ENCODE data around the gene AGO1. TPM values are rescaled to one million over a fixed set of nuclear protein-coding genes. Genes with fewer than 3 reads are reported as not detected.

The AGO1 gene
- total RNA-seq, 2 donors from 2014 or later = 31.8 to 52.0 TPM

- intact Hi-C loops (cut with DNase I) = no loop called here
- DNase-seq (ENCODE audit: low spot score) = no peak
- H3K4me3 ChIP-seq = no peak overlapping the region
- H3K36me3 ChIP-seq = no peaks in the 10 kb centered on the region
- WGBS = 33% methylated on average over 1 of the region's 1 CpG
- no peaks in the 10 kb centered on the region for H3K27me3 ChIP-seq (replicated peaks; ENCODE audit: insufficient read depth)
- no peaks in the 10 kb centered on the region for H3K9me3 ChIP-seq
- no peak for TF ChIP-seq POLR2A (IDR thresholded peaks at IDR 0.05)
- TF ChIP-seq CTCF (IDR thresholded peaks at IDR 0.05) = no peak
- TF ChIP-seq POLR2AphosphoS5 (IDR thresholded peaks at IDR 0.05) = no peak
- no peak overlapping the region for H3K27ac ChIP-seq
- peaks cover 5% of the 10 kb centered on the region for H3K4me1 ChIP-seq (replicated peaks)
Measured at GRCh38 chr1:35856964-35857363, 26.0 kb upstream of the AGO1 start.

- H3K36me3 ChIP-seq = no peaks in the 10 kb centered on the region
- peaks cover 5% of the 10 kb centered on the region for H3K4me1 ChIP-seq (replicated peaks)
- H3K27ac ChIP-seq = no peak overlapping the region
- TF ChIP-seq POLR2A (IDR thresholded peaks at IDR 0.05) = no peak
- peak in 1 of 4 experiments; percentile 22 for TF ChIP-seq CTCF (IDR thresholded peaks at IDR 0.05)
- TF ChIP-seq POLR2AphosphoS5 (IDR thresholded peaks at IDR 0.05) = no peak
- intact Hi-C loops (cut with DNase I) = no loop called here
- no peak overlapping the region for H3K4me3 ChIP-seq
- no peak for DNase-seq (ENCODE audit: low spot score)
- no peaks in the 10 kb centered on the region for H3K27me3 ChIP-seq (replicated peaks; ENCODE audit: insufficient read depth)
- no peaks in the 10 kb centered on the region for H3K9me3 ChIP-seq
Measured at GRCh38 chr1:35857830-35858229, 25.2 kb upstream of the AGO1 start.

- 81% methylated on average over 3 of the region's 3 CpGs for WGBS
- H3K27me3 ChIP-seq (replicated peaks; ENCODE audit: insufficient read depth) = no peaks in the 10 kb centered on the region
- H3K27ac ChIP-seq = no peak overlapping the region
- no peak for DNase-seq (ENCODE audit: low spot score)
- H3K9me3 ChIP-seq = no peaks in the 10 kb centered on the region
- TF ChIP-seq POLR2AphosphoS5 (IDR thresholded peaks at IDR 0.05) (no peak), POLR2A (IDR thresholded peaks at IDR 0.05) (no peak), CTCF (IDR thresholded peaks at IDR 0.05) (no peak)
- no peaks in the 10 kb centered on the region for H3K4me1 ChIP-seq (replicated peaks)
- intact Hi-C loops (cut with DNase I) = no loop called here
- H3K36me3 ChIP-seq = no peaks in the 10 kb centered on the region
- H3K4me3 ChIP-seq = no peak overlapping the region
Measured at GRCh38 chr1:35860696-35861095, 22.3 kb upstream of the AGO1 start.

GRCh38 chr1:35863136-35863535 is 19.9 kb upstream of the AGO1 start:
- intact Hi-C loops (cut with DNase I) = no loop called here
- Histone ChIP-seq H3K4me1 (replicated peaks) (no peaks in the 10 kb centered on the region), H3K36me3 (no peaks in the 10 kb centered on the region), H3K27ac (no peak overlapping the region), H3K9me3 (no peaks in the 10 kb centered on the region), H3K4me3 (no peak overlapping the region), H3K27me3 (replicated peaks; ENCODE audit: insufficient read depth) (no peaks in the 10 kb centered on the region)
- TF ChIP-seq POLR2AphosphoS5 (IDR thresholded peaks at IDR 0.05) = no peak
- TF ChIP-seq POLR2A (IDR thresholded peaks at IDR 0.05) = no peak
- no peak for TF ChIP-seq CTCF (IDR thresholded peaks at IDR 0.05)
- WGBS = 100% methylated on average over 1 of the region's 1 CpG
- no peak for DNase-seq (ENCODE audit: low spot score)

- no peaks in the 10 kb centered on the region for H3K4me1 ChIP-seq (replicated peaks)
- intact Hi-C loops (cut with DNase I) = no loop called here
- no peaks in the 10 kb centered on the region for H3K36me3 ChIP-seq
- H3K9me3 ChIP-seq = no peaks in the 10 kb centered on the region
- TF ChIP-seq POLR2A (IDR thresholded peaks at IDR 0.05) (no peak), CTCF (IDR thresholded peaks at IDR 0.05) (no peak), POLR2AphosphoS5 (IDR thresholded peaks at IDR 0.05) (no peak)
- 60% methylated on average over 3 of the region's 3 CpGs for WGBS
- no peak overlapping the region for H3K4me3 ChIP-seq
- H3K27me3 ChIP-seq (replicated peaks; ENCODE audit: insufficient read depth) = no peaks in the 10 kb centered on the region
- no peak overlapping the region for H3K27ac ChIP-seq
- no peak for DNase-seq (ENCODE audit: low spot score)
Measured at GRCh38 chr1:35863881-35864625, 19.0 kb upstream of the AGO1 start.
